Measurements from ENCODE around the gene SNRPD3.

- TF ChIP-seq EP300 (IDR thresholded peaks at IDR 0.05) (no peak), CTCF (IDR thresholded peaks at IDR 0.05) (no peak)
Measured at GRCh38 chr22:24592058-24592850, 36.5 kb downstream of the SNRPD3 start.
